ENCODE results near the gene SEC14L1. TPM values are rescaled to one million over a fixed set of nuclear protein-coding genes. Genes with fewer than 3 reads are reported as not detected.

SEC14L1 gene
- total RNA-seq, 1 experiment from 2014 or later = 58.6 TPM

- Histone ChIP-seq H3K23ac (ENCODE audit: insufficient read length, low read depth, low read length) (no peak overlapping the region), H2BK20ac (ENCODE audit: low read depth, low read length, poor library complexity, severe bottlenecking) (no peak overlapping the region), H3K9me3 (ENCODE audit: control insufficient read depth, low read depth, low read length) (no peaks in the 10 kb centered on the region), H3K4me2 (ENCODE audit: insufficient read depth, insufficient read length, low read length) (no peak overlapping the region), H3K9ac (ENCODE audit: extremely low read depth, insufficient read length, low read length) (no peak overlapping the region), H3K27ac (ENCODE audit: insufficient read length, low read depth, low read length) (no peak overlapping the region), H3K56ac (ENCODE audit: insufficient read length, low read depth, low read length) (no peak overlapping the region), H4K5ac (ENCODE audit: insufficient read length, low read depth, low read length) (no peak overlapping the region), H2AK5ac (ENCODE audit: insufficient read length, low read length) (no peak overlapping the region), H3T11ph (ENCODE audit: low read length) (no peak overlapping the region), H3K18ac (ENCODE audit: insufficient read length, low read depth, low read length) (no peak overlapping the region), H3K79me2 (ENCODE audit: insufficient read depth, low read length) (no peaks in the 10 kb centered on the region), H3K14ac (ENCODE audit: insufficient read depth, low read length) (no peak overlapping the region), H2BK5ac (ENCODE audit: insufficient read length, low read length) (no peak overlapping the region), H4K8ac (replicated peaks; ENCODE audit: insufficient read length, low read depth, low read length) (no peak overlapping the region), H2AFZ (ENCODE audit: low read length) (no peak overlapping the region), H3K23me2 (ENCODE audit: insufficient read length, low read depth, low read length, poor library complexity, severe bottlenecking) (no peaks in the 10 kb centered on the region), H2BK15ac (ENCODE audit: low read depth, low read length) (no peak overlapping the region), H3K79me1 (ENCODE audit: insufficient read depth, low read depth, low read length, poor library complexity, severe bottlenecking) (no peaks in the 10 kb centered on the region), H3K27me3 (ENCODE audit: insufficient read depth, low read length) (no peaks in the 10 kb centered on the region), H2BK12ac (ENCODE audit: insufficient read length, low read depth, low read length) (no peak overlapping the region), H3K4ac (ENCODE audit: low read depth, low read length) (no peak overlapping the region), H2BK120ac (ENCODE audit: low read depth, low read length, poor library complexity, severe bottlenecking) (no peak overlapping the region), H3K4me1 (ENCODE audit: insufficient read depth, low read length) (no peaks in the 10 kb centered on the region), H4K20me1 (ENCODE audit: control insufficient read depth, insufficient read depth, insufficient read length) (no peaks in the 10 kb centered on the region), H4K91ac (ENCODE audit: insufficient read length, low read depth, low read length) (no peak overlapping the region)
- Mint-ChIP-seq H3K36me3 (ENCODE audit: insufficient read depth in 1 of 3, low read depth in 3 of 3) (no peaks in the 10 kb centered on the region), H3K4me1 (peaks cover 2 to 3% of the 10 kb centered on the region in 2 experiments; a peak in 3 of 4 replicates), H3K9me3 (no peaks in the 10 kb centered on the region; a peak in 1 of 5 replicates), H3K27me3 (ENCODE audit: low read depth) (no peaks in the 10 kb centered on the region), H3K4me3 (no peak overlapping the region), H3K27ac (peak overlapping the region in 1 of 3 experiments; percentile 71; a peak in 2 of 7 replicates)
- DNase-seq = no peak
- no CpG with 5 or more reads among the region's 3 CpGs for WGBS (ENCODE audit: extremely low coverage, insufficient read length, low lambda C conversion rate)
- no peak for TF ChIP-seq CTCF (conservative IDR thresholded peaks at IDR 0.05)
Measured at GRCh38 chr17:77116371-77116860, 24.4 kb upstream of the SEC14L1 start.
